Breast epithelium (tissue), 4 donors: ENCODE results near the gene SNX5. TPM values are rescaled to one million over a fixed set of nuclear protein-coding genes. Genes with fewer than 3 reads are reported as not detected.

Experiments
- DNase-seq, 2 donors: peaks; one replicate each; pipeline ENCODE4 v3.0.0-alpha.2; 2019; ENCODE audit warnings: low spot score in 2 of 2
- H3K27ac ChIP-seq, 2 donors: fragments of 200-600 bp; sonication (generic) in 1 of 2; one replicate each; pipeline ENCODE4 v1.5.1; 2016 to 2019; ENCODE audit warnings: mild to moderate bottlenecking in 1 of 2
- H3K27me3 ChIP-seq, 2 donors: fragments of 200-600 bp; sonication (generic) in 1 of 2; one replicate each; pipeline versions ENCODE4 v1.5.1 to v1.6.0; 2017 to 2019; ENCODE audit warnings: control low read depth in 1 of 2, mild to moderate bottlenecking in 1 of 2
- H3K36me3 ChIP-seq: fragments of 200-600 bp; one replicate; pipeline ENCODE4 v1.5.1; 2019
- H3K4me1 ChIP-seq, 2 donors: fragments of 200-600 bp; sonication (generic); one replicate each; pipeline ENCODE4 v1.5.1; 2016 to 2019; ENCODE audit warnings: control low read depth in 1 of 2
- H3K4me3 ChIP-seq, 3 donors: fragments of 200-600 bp; sonication (generic); 1 replicate in 2 of 3; 2 replicates in 1 of 3; pipeline ENCODE4 v1.5.1; 2016 to 2019; ENCODE audit warnings: mild to moderate bottlenecking in 3 of 3, moderate library complexity in 2 of 3
- H3K9me3 ChIP-seq, 2 donors: fragments of 200-600 bp; sonication (generic) in 1 of 2; one replicate each; pipeline ENCODE4 v1.5.1; 2016 to 2019; ENCODE audit warnings: control low read depth in 1 of 2
- POLR2A ChIP-seq: fragments of 450-650 bp; IDR thresholded peaks from one replicate; pipeline ENCODE4 v1.6.1; 2016; ENCODE audit warnings: antibody characterized with exemption, mild to moderate bottlenecking, moderate library complexity
- POLR2AphosphoS5 ChIP-seq, 3 donors: sonication (generic); formaldehyde crosslinking; IDR thresholded peaks; one replicate each; pipeline ENCODE4 v1.6.1; 2017; ENCODE audit warnings: antibody characterized with exemption in 3 of 3
- intact Hi-C: fragments of 100-400 bp; cut with DNase I; formaldehyde crosslinking; loops from one replicate; pipeline ENCODE4 v1.15.1; 2023; ENCODE audit warnings: low total_unique reads
- total RNA-seq, 3 donors: library from RNA; depleted of rRNA; stranded (reverse); fragments of >200 nt; gene quantifications; one replicate each; pipeline ENCODE4 v1.1.0, GENCODE V29; 2016
- TF ChIP-seq, protein P1 (sequence below), 3 donors: fragments of 450-650 bp; IDR thresholded peaks; one replicate each; pipeline ENCODE4 v1.5.1; 2016 to 2017; ENCODE audit warnings: antibody characterized with exemption in 3 of 3, mild to moderate bottlenecking in 3 of 3, moderate library complexity in 3 of 3

The SNX5 gene
- total RNA-seq, 3 donors from 2014 or later: 96.7 to 127 (median 122) TPM

DNA sequence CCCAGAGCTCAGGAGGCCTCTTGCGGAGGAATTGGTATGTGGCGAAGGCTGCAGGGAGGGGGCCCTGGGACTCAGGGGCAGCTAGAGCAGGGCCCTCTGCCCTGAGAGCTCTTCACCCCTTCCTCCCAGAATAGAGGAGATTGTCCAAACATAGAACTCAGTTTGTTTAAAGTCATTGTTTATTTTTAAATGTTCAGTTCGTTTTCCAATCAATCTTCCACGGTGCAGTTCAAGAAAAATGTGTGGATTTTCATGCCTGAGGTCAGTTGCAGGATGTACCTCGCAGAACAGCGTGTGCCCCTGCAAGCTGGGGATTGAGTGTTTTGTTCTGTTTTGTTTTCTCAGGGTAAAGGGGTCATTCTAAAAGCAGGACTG, 37.4 kb upstream of the SNX5 start:
- Histone ChIP-seq H3K4me3 (no peak overlapping the region), H3K9me3 (no peaks in the 10 kb centered on the region), H3K36me3 (no peaks in the 10 kb centered on the region), H3K27ac (no peak overlapping the region), H3K4me1 (no peaks in the 10 kb centered on the region), H3K27me3 (no peaks in the 10 kb centered on the region)
- DNase-seq: no peak
- intact Hi-C loops: loop anchor here (2.0 kb wide), 1 partner anchor 29 kb away; no protein-coding TSS in a partner anchor
- TF ChIP-seq, protein P1, sequence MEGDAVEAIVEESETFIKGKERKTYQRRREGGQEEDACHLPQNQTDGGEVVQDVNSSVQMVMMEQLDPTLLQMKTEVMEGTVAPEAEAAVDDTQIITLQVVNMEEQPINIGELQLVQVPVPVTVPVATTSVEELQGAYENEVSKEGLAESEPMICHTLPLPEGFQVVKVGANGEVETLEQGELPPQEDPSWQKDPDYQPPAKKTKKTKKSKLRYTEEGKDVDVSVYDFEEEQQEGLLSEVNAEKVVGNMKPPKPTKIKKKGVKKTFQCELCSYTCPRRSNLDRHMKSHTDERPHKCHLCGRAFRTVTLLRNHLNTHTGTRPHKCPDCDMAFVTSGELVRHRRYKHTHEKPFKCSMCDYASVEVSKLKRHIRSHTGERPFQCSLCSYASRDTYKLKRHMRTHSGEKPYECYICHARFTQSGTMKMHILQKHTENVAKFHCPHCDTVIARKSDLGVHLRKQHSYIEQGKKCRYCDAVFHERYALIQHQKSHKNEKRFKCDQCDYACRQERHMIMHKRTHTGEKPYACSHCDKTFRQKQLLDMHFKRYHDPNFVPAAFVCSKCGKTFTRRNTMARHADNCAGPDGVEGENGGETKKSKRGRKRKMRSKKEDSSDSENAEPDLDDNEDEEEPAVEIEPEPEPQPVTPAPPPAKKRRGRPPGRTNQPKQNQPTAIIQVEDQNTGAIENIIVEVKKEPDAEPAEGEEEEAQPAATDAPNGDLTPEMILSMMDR (IDR thresholded peaks at IDR 0.05): no peak
- TF ChIP-seq POLR2A: no peak
- no peak for TF ChIP-seq POLR2AphosphoS5 (IDR thresholded peaks at IDR 0.05)

GRCh38 chr20:18005170-18005989, 36.8 kb upstream of the SNX5 start:
- Histone ChIP-seq H3K36me3 (no peaks in the 10 kb centered on the region), H3K4me1 (no peaks in the 10 kb centered on the region), H3K9me3 (no peaks in the 10 kb centered on the region), H3K27ac (no peak overlapping the region), H3K27me3 (no peaks in the 10 kb centered on the region), H3K4me3 (no peak overlapping the region)
- DNase-seq: no peak
- no peak for TF ChIP-seq POLR2A
- TF ChIP-seq, protein P1 (IDR thresholded peaks at IDR 0.05): no peak
- TF ChIP-seq POLR2AphosphoS5 (IDR thresholded peaks at IDR 0.05): no peak
- intact Hi-C loops: loop anchor here (2.0 kb wide), 1 partner anchor 29 kb away; no protein-coding TSS in a partner anchor

GRCh38 chr20:18004384-18005031, 35.9 kb upstream of the SNX5 start:
- TF ChIP-seq POLR2A (no peak), POLR2AphosphoS5 (IDR thresholded peaks at IDR 0.05) (no peak)
- TF ChIP-seq, protein P1 (IDR thresholded peaks at IDR 0.05): no peak
- H3K4me3 ChIP-seq: no peak overlapping the region
- H3K4me1 ChIP-seq: no peaks in the 10 kb centered on the region
- no peak overlapping the region for H3K27ac ChIP-seq
- H3K9me3 ChIP-seq: no peaks in the 10 kb centered on the region
- no peaks in the 10 kb centered on the region for H3K27me3 ChIP-seq
- intact Hi-C loops: loop anchor here (2.0 kb wide), 1 partner anchor 28 kb away; no protein-coding TSS in a partner anchor
- H3K36me3 ChIP-seq: no peaks in the 10 kb centered on the region
- DNase-seq: no peak

- Histone ChIP-seq H3K4me3 (no peak overlapping the region), H3K27ac (no peak overlapping the region), H3K9me3 (no peaks in the 10 kb centered on the region), H3K4me1 (no peaks in the 10 kb centered on the region), H3K36me3 (no peaks in the 10 kb centered on the region), H3K27me3 (no peaks in the 10 kb centered on the region)
- no peak for TF ChIP-seq POLR2A
- intact Hi-C loops: loop anchor here (2.0 kb wide), 2 partner anchors 27 to 67 kb away; no protein-coding TSS in a partner anchor
- no peak for DNase-seq
Measured at GRCh38 chr20:18003897-18004296, 35.3 kb upstream of the SNX5 start.

DNA sequence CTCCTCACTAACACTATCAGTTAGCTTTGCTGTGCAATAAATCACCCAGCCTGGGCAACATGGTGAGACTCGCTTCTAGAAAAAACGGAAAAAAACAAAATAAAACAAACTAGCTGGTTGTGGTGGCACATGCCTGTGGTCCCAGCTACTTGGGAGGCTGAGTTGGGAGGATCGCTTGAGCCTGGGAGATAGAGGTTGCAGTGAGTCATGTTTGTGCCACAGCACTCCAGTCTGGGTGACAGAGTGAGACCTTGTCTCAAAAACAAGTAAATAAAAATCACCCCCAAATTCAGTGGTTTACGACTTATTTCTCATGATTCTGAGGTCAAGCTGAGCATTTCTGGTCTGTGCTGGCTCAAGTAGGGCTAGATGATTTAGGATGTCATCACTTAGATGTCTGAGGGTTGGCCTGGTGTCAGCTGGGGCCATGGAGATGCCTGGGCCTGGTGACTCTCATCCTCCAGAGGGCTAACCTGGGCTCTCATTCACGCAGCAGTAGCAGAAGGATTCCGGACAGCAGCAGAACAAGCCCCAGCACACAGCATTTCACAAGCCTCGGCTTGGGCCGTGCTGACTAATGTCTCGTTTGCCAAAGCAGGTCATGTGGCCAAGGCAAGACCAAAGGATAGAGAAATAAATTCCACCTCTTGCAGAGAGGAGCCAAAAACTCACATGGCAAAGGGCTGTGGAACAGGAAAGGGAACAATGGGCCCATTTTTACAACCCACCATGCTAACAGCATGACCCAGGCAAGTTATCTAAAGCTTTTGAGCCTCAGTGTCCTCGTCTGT, 32.7 kb upstream of the SNX5 start:
- intact Hi-C loops: no loop called here
- H3K36me3 ChIP-seq: no peaks in the 10 kb centered on the region
- H3K27ac ChIP-seq: peak overlapping the region; percentile 69 to 79
- no peaks in the 10 kb centered on the region for H3K4me1 ChIP-seq
- TF ChIP-seq POLR2A (no peak), POLR2AphosphoS5 (IDR thresholded peaks at IDR 0.05) (peak; percentile 43 to 75 (median 60))
- TF ChIP-seq, protein P1 (IDR thresholded peaks at IDR 0.05): no peak
- DNase-seq: peak; percentile 69 to 90
- H3K4me3 ChIP-seq: no peak overlapping the region
- no peaks in the 10 kb centered on the region for H3K27me3 ChIP-seq
- H3K9me3 ChIP-seq: no peaks in the 10 kb centered on the region
